Bronchial epithelial cell (primary cell): Measurements from ENCODE around the gene MORC3. TPM values are rescaled to one million over a fixed set of nuclear protein-coding genes. Genes with fewer than 3 reads are reported as not detected.

Source experiments
- DNase-seq: peaks from one replicate; pipeline ENCODE4 v3.0.0-alpha.2; 2010; ENCODE audit warnings: low read depth
- FAIRE-seq: peaks from 2 replicates; lab custom pipeline; 2011; peaks lifted over from hg19 to GRCh38; lab: Jason Lieb, UNC
- H3K27me3 ChIP-seq: 2 replicates; pipeline ENCODE4 v1.5.1; 2011; ENCODE audit warnings: low read length; ENCODE audit not compliant: control insufficient read depth, insufficient read depth
- H3K36me3 ChIP-seq: 2 replicates; pipeline ENCODE4 v1.5.1; 2011; ENCODE audit warnings: low read length; ENCODE audit not compliant: control insufficient read depth, insufficient read depth
- H3K4me3 ChIP-seq: 2 replicates; pipeline ENCODE4 v1.5.1; 2011; ENCODE audit warnings: mild to moderate bottlenecking, low read depth, low read length, control low read depth
- total RNA-seq: library from RNA; depleted of rRNA; stranded (reverse); fragments of >200 nt; gene quantifications from 2 replicates; pipeline ENCODE4 v1.2.1, GENCODE V29; 2014
- TF ChIP-seq, protein P1 (sequence below): IDR thresholded peaks from 2 replicates; pipeline ENCODE4 v1.5.1; 2011; ENCODE audit warnings: mild to moderate bottlenecking, moderate library complexity, low read length, control low read depth, inconsistent platforms; ENCODE audit not compliant: insufficient read depth, severe bottlenecking

The MORC3 gene
- total RNA-seq, 1 donor from 2014 or later, result 60.8 TPM

GRCh38 chr21:36415375-36415774 is 95.4 kb downstream of the MORC3 start:
- H3K4me3 ChIP-seq, result no peak overlapping the region
- H3K36me3 ChIP-seq, result peaks cover 2% of the 10 kb centered on the region
- no peak for FAIRE-seq
- no peak for DNase-seq
- H3K27me3 ChIP-seq, result no peaks in the 10 kb centered on the region
- TF ChIP-seq, protein P1, sequence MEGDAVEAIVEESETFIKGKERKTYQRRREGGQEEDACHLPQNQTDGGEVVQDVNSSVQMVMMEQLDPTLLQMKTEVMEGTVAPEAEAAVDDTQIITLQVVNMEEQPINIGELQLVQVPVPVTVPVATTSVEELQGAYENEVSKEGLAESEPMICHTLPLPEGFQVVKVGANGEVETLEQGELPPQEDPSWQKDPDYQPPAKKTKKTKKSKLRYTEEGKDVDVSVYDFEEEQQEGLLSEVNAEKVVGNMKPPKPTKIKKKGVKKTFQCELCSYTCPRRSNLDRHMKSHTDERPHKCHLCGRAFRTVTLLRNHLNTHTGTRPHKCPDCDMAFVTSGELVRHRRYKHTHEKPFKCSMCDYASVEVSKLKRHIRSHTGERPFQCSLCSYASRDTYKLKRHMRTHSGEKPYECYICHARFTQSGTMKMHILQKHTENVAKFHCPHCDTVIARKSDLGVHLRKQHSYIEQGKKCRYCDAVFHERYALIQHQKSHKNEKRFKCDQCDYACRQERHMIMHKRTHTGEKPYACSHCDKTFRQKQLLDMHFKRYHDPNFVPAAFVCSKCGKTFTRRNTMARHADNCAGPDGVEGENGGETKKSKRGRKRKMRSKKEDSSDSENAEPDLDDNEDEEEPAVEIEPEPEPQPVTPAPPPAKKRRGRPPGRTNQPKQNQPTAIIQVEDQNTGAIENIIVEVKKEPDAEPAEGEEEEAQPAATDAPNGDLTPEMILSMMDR, result no peak

DNA sequence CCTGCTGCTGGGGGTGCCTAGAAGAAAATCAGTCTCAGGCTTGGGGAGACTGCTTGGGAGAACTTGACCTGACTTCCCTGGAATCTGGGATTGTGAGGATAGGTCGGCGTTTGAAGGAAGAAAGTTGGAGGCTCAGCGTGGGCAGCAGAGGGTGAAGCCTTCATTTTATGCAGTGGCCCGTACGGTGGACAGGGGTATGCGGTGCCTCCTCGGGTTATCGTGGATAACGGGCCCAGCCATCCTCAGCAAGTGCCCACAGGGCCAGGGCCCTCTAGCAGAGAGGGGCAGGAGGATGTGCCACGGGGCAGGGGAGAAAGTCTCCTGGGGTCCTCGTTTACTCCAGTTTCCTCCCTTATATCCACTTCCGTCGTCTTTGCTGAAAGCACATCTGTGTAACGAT is 99.2 kb downstream of the MORC3 start:
- DNase-seq, result no peak
- H3K4me3 ChIP-seq, result no peak overlapping the region
- no peaks in the 10 kb centered on the region for H3K27me3 ChIP-seq
- FAIRE-seq, result no peak
- TF ChIP-seq, protein P1, result no peak
- no peaks in the 10 kb centered on the region for H3K36me3 ChIP-seq

- FAIRE-seq (no peak), DNase-seq (peak; percentile 80)
- no peaks in the 10 kb centered on the region for H3K27me3 ChIP-seq
- no peaks in the 10 kb centered on the region for H3K36me3 ChIP-seq
- H3K4me3 ChIP-seq, result no peak overlapping the region
- TF ChIP-seq, protein P1, result peak; percentile 89
These were observed 100.0 kb downstream of the MORC3 start for GRCh38 chr21:36419996-36420395.

DNA sequence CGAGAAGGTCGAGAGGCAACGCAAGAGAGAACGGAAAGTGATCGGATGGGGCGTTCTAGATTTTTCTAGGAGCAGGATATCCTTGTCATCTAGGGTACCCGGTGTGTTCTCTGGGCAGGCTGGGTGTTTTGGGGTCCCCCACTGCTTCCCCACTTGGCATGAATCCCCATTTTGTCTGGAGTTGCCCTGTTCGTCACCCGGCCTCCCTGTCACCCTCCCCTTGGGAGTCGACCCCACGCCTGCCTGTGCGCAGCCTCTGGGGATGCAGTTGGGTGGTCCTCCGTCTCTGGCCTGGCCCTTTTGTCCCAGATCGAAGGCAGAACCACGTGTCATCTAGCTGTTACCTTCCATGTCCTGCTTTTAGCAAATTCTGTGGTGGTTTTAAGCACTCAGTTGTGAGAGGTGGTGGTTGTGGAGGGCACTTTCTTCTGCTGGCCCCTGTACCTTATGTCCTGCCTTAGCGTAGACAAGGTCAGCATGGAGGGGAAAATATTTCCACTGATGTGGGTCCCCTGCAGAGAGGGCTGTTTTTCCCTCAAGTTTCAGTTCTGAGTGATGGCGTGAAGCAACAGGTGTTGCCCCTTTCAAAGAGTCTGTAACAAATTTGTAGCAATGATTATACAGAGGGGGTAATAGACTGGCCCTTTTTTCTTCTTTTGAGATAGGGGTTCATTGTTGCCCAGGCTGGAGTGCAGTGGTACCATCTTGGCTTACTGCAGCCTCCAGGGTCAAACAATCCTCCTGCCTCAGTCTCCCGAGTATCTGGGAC is 100.8 kb downstream of the MORC3 start:
- Histone ChIP-seq H3K36me3 (no peaks in the 10 kb centered on the region), H3K27me3 (no peaks in the 10 kb centered on the region), H3K4me3 (no peak overlapping the region)
- DNase-seq (no peak), FAIRE-seq (no peak)
- TF ChIP-seq, protein P1, result no peak

GRCh38 chr21:36422279-36423098 is 102.5 kb downstream of the MORC3 start:
- FAIRE-seq, result no peak
- Histone ChIP-seq H3K27me3 (no peaks in the 10 kb centered on the region), H3K4me3 (no peak overlapping the region), H3K36me3 (no peaks in the 10 kb centered on the region)
- DNase-seq, result peak; percentile 58
- TF ChIP-seq, protein P1, result peak; percentile 95
